Right atrium auricular region (tissue), 2 donors: ENCODE data around the gene SERPINH1. TPM values are rescaled to one million over a fixed set of nuclear protein-coding genes. Genes with fewer than 3 reads are reported as not detected.

ENCODE experiments used
- DNase-seq: peaks from one replicate; pipeline ENCODE4 v3.0.0-alpha.2; 2019; ENCODE audit warnings: low spot score
- H3K27ac ChIP-seq, 2 donors: fragments of 200-600 bp; sonication (generic); 1 replicate in 1 of 2; 2 replicates in 1 of 2; pipeline ENCODE4 v1.5.1; 2016 to 2019
- H3K27me3 ChIP-seq, 2 donors: fragments of 200-600 bp; sonication (generic); one replicate each; pipeline versions ENCODE4 v1.5.1 to v1.6.0; 2017 to 2019
- H3K36me3 ChIP-seq: fragments of 200-600 bp; sonication (generic); one replicate; pipeline ENCODE4 v1.5.1; 2016
- H3K4me1 ChIP-seq, 2 donors: fragments of 200-600 bp; sonication (generic); one replicate each; pipeline versions ENCODE4 v1.5.1 to v1.6.0; 2017 to 2019
- H3K4me3 ChIP-seq, 2 donors: fragments of 200-600 bp; sonication (generic); 1 replicate in 1 of 2; 2 replicates in 1 of 2; pipeline ENCODE4 v1.5.1; 2017 to 2019; ENCODE audit warnings: mild to moderate bottlenecking in 1 of 2, moderate library complexity in 1 of 2
- H3K9me3 ChIP-seq, 2 donors: fragments of 200-600 bp; sonication (generic); one replicate each; pipeline ENCODE4 v1.5.1; 2019
- total RNA-seq, 2 donors: library from RNA; depleted of rRNA; stranded (reverse); fragments of >200 nt; gene quantifications; one replicate each; pipeline ENCODE4 v1.1.0, GENCODE V29; 2016
- TF ChIP-seq, protein P1 (sequence below), 2 donors: fragments of 200-600 bp; sonication (generic); IDR thresholded peaks; one replicate each; pipeline ENCODE4 v1.5.1; 2019; ENCODE audit warnings: antibody characterized with exemption in 2 of 2

The SERPINH1 gene
- total RNA-seq, 2 donors from 2014 or later = 114 to 195 TPM

DNA sequence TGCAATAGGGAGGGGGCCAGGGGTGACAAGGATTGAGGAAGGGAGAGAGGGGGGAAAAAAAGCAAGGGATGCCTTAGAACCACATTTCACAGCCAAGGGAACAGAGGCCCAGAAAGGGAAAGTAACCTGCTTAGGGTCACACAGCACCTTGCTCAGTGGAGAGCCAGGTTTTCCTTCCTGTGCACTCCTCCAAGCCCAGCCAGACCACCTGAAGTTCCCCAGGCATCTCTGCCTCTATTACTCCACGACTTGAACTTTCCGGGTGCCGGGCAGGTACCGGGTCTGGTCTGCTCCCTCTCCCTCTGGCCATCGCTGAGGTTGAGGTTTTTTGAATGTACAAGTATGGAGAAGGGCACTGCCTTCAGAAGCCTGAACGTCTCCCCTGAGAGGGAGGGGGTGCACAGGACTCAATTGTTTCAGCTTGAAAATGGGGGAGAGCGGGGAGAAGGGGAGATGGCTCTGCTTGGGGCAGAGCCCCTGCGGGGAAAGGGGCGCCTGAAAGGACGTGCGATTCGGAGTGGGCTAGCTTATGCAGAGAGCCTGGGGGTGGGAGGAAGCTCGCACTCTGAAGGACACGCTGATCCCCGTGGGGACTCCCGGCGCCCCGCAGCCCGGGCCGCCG, 516 bp upstream of the SERPINH1 start:
- peak overlapping the region; percentile 82 to 87 for H3K4me3 ChIP-seq
- H3K27ac ChIP-seq = peak overlapping the region; percentile 100
- H3K36me3 ChIP-seq = peaks cover 9% of the 10 kb centered on the region
- H3K27me3 ChIP-seq = no peaks in the 10 kb centered on the region
- H3K9me3 ChIP-seq = no peaks in the 10 kb centered on the region
- H3K4me1 ChIP-seq = peaks cover 0 to 86% of the 10 kb centered on the region in 2 donors
- no peak for DNase-seq
- TF ChIP-seq, protein P1, sequence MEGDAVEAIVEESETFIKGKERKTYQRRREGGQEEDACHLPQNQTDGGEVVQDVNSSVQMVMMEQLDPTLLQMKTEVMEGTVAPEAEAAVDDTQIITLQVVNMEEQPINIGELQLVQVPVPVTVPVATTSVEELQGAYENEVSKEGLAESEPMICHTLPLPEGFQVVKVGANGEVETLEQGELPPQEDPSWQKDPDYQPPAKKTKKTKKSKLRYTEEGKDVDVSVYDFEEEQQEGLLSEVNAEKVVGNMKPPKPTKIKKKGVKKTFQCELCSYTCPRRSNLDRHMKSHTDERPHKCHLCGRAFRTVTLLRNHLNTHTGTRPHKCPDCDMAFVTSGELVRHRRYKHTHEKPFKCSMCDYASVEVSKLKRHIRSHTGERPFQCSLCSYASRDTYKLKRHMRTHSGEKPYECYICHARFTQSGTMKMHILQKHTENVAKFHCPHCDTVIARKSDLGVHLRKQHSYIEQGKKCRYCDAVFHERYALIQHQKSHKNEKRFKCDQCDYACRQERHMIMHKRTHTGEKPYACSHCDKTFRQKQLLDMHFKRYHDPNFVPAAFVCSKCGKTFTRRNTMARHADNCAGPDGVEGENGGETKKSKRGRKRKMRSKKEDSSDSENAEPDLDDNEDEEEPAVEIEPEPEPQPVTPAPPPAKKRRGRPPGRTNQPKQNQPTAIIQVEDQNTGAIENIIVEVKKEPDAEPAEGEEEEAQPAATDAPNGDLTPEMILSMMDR (IDR thresholded peaks at IDR 0.05) = no peak

DNA sequence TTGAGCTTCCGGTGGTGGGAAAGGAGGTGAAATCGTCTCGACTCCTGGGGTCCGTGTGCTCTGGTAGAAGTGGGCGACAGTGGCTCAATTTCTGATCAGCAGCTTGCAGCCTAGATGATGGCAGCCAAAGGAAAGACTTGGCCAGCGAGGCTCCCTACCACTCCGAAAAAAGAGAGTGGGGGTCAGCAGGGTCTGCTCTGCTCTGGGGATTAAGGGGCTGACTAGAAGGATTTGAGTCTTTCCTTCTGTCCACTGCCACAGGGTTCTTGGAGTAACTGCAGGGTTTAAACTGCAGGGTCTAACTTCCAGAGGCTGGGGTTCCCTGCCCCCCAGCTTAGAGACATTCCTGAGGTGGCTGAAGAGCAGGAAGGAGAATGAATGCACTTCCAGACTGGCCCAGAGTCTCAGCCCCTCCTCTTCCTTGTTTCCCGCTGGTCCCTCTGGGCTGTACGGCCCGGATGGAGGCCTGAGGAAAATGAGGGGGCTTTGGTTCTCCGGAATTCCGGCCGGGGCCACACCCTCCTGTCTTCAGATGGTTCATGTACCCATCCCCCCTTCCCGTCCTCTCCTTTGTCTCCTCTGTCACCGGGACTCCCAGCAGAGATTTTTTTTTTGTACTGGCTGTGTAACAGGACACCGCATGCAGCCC, 907 bp downstream of the SERPINH1 start:
- TF ChIP-seq, protein P1 (IDR thresholded peaks at IDR 0.05) = no peak
- Histone ChIP-seq H3K27ac (peak overlapping the region; percentile 100), H3K27me3 (no peaks in the 10 kb centered on the region), H3K4me3 (peak overlapping the region; percentile 82 to 87), H3K36me3 (peaks cover 24% of the 10 kb centered on the region), H3K9me3 (no peaks in the 10 kb centered on the region), H3K4me1 (peaks cover 0 to 86% of the 10 kb centered on the region in 2 donors)
- no peak for DNase-seq

DNA sequence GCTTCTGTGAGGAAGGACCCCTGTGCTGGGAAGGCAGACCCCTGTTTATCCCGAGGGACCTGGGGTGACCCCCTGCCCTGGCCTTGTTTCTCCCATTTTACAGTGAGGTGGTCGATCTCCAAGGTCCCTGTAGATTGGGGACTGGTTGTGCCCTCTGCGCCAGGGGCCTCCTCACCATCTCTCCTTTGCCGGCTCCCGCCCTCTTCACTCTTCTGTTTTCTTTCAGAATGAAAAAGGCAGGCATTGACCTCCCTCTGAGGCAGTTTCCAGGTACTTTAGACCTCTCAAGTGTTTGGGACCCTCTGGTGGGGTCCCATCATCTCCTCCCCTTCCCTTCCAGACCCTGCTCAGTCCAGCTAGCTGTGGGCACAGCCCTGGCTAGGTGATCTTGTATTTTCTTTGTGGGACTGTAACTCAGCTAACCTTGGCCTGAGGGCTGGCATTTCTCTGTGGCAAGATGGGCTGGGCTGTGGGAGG, 1.5 kb downstream of the SERPINH1 start:
- peaks cover 0 to 86% of the 10 kb centered on the region in 2 donors for H3K4me1 ChIP-seq
- peak overlapping the region; percentile 100 for H3K27ac ChIP-seq
- H3K4me3 ChIP-seq = peak overlapping the region; percentile 82 to 87
- DNase-seq = no peak
- no peaks in the 10 kb centered on the region for H3K9me3 ChIP-seq
- H3K27me3 ChIP-seq = no peaks in the 10 kb centered on the region
- TF ChIP-seq, protein P1 (IDR thresholded peaks at IDR 0.05) = no peak
- peaks cover 29% of the 10 kb centered on the region for H3K36me3 ChIP-seq

DNA sequence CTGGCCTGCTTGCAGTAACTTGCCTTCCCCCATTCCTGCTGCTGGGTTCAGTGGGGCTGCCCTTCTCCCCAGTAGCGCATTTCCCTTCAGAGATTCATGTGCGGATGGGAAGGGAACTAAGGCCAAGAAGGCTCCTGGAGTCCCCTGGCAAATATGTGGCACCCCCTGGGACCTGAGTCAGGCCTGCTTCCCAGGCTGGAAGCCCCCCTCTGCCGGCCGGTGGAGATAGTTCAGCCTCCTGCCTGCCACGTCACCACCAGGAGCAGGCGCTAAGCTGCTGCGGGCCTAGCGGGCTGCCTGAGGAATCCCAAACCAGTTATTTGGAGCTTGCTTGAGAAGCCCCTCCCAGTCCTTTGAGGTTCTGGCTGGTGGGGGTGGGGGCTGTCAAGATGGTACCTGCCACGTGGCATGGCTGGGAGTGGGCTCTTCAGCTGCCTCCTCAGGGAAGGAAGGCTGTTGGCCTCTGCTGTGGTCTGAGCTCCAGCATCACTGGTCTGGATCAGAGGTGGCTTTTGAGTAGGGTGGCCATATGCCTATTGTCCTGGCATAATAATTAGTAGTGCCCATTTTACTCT, 2.0 kb downstream of the SERPINH1 start:
- peak overlapping the region; percentile 82 to 87 for H3K4me3 ChIP-seq
- peak; percentile 84 for DNase-seq
- TF ChIP-seq, protein P1 (IDR thresholded peaks at IDR 0.05) = peak; percentile 30 to 61
- H3K27me3 ChIP-seq = no peaks in the 10 kb centered on the region
- H3K9me3 ChIP-seq = no peaks in the 10 kb centered on the region
- peaks cover 0 to 86% of the 10 kb centered on the region in 2 donors for H3K4me1 ChIP-seq
- H3K36me3 ChIP-seq = peaks cover 35% of the 10 kb centered on the region
- H3K27ac ChIP-seq = peak overlapping the region; percentile 100

DNA sequence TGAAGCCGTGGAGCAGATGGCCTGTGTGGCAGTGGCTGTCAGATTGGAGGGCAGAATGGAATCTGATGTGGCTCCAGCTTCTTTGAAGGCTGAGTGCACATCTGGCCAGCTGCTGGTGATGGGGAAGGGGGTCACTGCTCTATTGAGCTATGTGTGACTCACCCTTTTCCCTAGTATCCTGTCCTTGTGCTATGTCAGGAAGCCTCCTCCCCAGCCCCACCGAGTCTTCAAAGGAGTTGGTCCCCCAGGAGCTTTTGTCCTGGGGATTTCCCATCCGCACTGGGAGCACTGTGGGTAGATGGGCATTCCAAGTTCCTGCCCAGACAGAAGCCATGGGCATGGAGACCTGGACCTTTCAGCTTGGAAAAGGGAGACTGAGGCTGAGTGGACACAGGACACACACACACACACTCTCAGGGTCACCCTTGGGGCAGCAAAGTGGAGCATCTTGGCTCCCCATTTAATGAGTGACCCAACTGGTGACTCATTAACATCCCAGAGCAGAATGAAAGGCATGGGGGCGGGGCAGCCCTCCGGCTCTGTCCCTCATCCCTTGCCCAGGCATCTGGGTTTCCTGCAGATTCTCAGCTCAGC, 3.3 kb downstream of the SERPINH1 start:
- H3K27me3 ChIP-seq = no peaks in the 10 kb centered on the region
- peak overlapping the region; percentile 100 for H3K27ac ChIP-seq
- peak overlapping the region in 1 of 2 donors; percentile 82 for H3K4me3 ChIP-seq
- no peaks in the 10 kb centered on the region for H3K9me3 ChIP-seq
- H3K4me1 ChIP-seq = peaks cover 0 to 84% of the 10 kb centered on the region in 2 donors
- TF ChIP-seq, protein P1 (IDR thresholded peaks at IDR 0.05) = no peak
- peak; percentile 77 for DNase-seq
- H3K36me3 ChIP-seq = peaks cover 47% of the 10 kb centered on the region
